Prostate gland (tissue), 2 donors: ENCODE data around the gene TRAP1.

Experiments used
- POLR2A ChIP-seq: fragments of 450-650 bp; IDR thresholded peaks from one replicate; pipeline ENCODE4 v1.6.1; 2016; ENCODE audit warnings: antibody characterized with exemption, mild to moderate bottlenecking
- TF ChIP-seq, protein P1 (sequence below), 4 experiments: fragments of 200-600 bp in 2 of 4; fragments of 450-650 bp in 2 of 4; sonication (generic) in 2 of 4; IDR thresholded peaks; 1 replicate in 3 of 4; 2 replicates in 1 of 4; pipeline ENCODE4 v1.5.1; 2016 to 2019; ENCODE audit warnings: antibody characterized with exemption in 4 of 4, mild to moderate bottlenecking in 2 of 4, moderate library complexity in 2 of 4

GRCh38 chr16:3754772-3755171, 37.4 kb upstream of the TRAP1 start:
- TF ChIP-seq, protein P1, sequence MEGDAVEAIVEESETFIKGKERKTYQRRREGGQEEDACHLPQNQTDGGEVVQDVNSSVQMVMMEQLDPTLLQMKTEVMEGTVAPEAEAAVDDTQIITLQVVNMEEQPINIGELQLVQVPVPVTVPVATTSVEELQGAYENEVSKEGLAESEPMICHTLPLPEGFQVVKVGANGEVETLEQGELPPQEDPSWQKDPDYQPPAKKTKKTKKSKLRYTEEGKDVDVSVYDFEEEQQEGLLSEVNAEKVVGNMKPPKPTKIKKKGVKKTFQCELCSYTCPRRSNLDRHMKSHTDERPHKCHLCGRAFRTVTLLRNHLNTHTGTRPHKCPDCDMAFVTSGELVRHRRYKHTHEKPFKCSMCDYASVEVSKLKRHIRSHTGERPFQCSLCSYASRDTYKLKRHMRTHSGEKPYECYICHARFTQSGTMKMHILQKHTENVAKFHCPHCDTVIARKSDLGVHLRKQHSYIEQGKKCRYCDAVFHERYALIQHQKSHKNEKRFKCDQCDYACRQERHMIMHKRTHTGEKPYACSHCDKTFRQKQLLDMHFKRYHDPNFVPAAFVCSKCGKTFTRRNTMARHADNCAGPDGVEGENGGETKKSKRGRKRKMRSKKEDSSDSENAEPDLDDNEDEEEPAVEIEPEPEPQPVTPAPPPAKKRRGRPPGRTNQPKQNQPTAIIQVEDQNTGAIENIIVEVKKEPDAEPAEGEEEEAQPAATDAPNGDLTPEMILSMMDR (IDR thresholded peaks at IDR 0.05): no peak
- TF ChIP-seq POLR2A: no peak
